Stimulated activated naive CD8-positive, alpha-beta T cell treated with anti-CD3 and anti-CD28 coated beads, Interleukin-15, Interleukin-2, amounts not matched to agents 100 ng/mL and 50 ng/mL, for 24 hours (primary cell): Measurements from ENCODE around the gene DCLK3.

Source experiments
- H3K27ac Mint-ChIP-seq: one replicate; pipeline ENCODE4 v1.8.0; 2021; ENCODE audit warnings: mild to moderate bottlenecking, mixed read lengths
- H3K27me3 Mint-ChIP-seq: one replicate; pipeline ENCODE4 v1.8.0; 2021; ENCODE audit warnings: mixed read lengths
- H3K36me3 Mint-ChIP-seq: one replicate; pipeline ENCODE4 v1.8.0; 2021; ENCODE audit warnings: low read depth, mixed read lengths
- H3K4me1 Mint-ChIP-seq: one replicate; pipeline ENCODE4 v1.8.0; 2021; ENCODE audit warnings: low read depth, mixed read lengths
- H3K4me3 Mint-ChIP-seq: one replicate; pipeline ENCODE4 v1.8.0; 2021; ENCODE audit warnings: mild to moderate bottlenecking, mixed read lengths
- H3K9me3 Mint-ChIP-seq: one replicate; pipeline ENCODE4 v1.8.0; 2021; ENCODE audit warnings: mixed read lengths

The DCLK3 gene

DNA sequence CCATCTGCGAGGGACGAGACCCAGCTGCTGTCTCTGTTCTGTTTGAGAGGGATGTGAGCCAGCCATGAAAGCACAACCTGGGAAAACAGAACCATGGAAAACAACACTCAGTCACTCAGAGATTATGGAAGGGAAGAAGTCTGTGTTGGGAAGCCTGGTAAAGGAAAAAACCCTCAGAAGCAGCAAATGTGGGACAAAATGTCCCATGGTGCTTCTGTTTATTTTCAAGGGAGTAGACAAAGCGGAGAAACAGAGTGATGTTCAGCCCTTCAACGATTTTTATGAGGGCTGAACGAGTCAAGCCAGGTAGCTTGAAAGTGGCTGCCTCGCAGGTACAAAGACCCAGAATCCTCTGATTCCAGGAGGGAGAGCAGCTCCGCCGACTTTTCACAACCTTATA is 59.3 kb downstream of the DCLK3 start:
- H3K4me1 Mint-ChIP-seq, result no peaks in the 10 kb centered on the region
- H3K36me3 Mint-ChIP-seq, result no peaks in the 10 kb centered on the region
- H3K27me3 Mint-ChIP-seq, result peaks cover 4% of the 10 kb centered on the region
- H3K9me3 Mint-ChIP-seq, result no peaks in the 10 kb centered on the region
- H3K27ac Mint-ChIP-seq, result no peak overlapping the region
- no peak overlapping the region for H3K4me3 Mint-ChIP-seq

DNA sequence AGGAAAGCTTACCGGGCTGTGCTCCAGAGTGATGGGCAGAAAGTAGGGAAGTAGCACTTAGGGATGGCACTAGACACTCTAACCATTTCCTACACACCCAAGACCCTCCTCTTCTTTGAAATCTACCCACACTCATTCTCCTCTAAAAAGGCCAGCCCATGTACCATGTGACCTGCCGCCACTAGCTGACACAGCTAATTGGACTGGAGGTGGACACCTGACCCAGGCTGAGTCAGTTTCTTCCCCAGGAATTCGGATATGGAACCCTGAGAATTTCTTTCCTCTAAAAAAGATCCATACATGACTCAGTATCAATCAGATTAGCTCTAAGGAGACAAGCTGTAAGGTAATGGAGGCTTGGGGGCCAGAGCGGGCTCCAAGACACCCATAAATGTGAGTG is 60.1 kb downstream of the DCLK3 start:
- Mint-ChIP-seq H3K4me3 (no peak overlapping the region), H3K27me3 (peaks cover 4% of the 10 kb centered on the region), H3K9me3 (no peaks in the 10 kb centered on the region), H3K27ac (no peak overlapping the region), H3K36me3 (no peaks in the 10 kb centered on the region), H3K4me1 (no peaks in the 10 kb centered on the region)

DNA sequence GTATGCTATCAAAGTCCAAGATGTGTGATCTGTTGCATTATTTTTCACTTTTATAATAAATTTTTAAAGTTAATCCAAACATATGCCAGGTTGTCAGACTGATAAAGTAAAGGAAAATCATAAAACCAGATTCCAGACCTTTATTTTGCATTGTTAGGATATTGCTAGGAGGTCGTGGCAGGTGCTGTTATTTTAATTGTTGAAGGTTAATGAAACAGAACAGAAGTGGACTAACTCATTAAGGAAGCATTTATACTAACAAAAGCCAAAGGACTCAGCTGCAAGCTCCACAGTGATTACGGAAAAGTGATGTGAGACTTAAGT is 63.1 kb downstream of the DCLK3 start:
- Mint-ChIP-seq H3K4me3 (no peak overlapping the region), H3K27me3 (no peaks in the 10 kb centered on the region), H3K27ac (no peak overlapping the region), H3K9me3 (no peaks in the 10 kb centered on the region), H3K36me3 (no peaks in the 10 kb centered on the region), H3K4me1 (no peaks in the 10 kb centered on the region)

DNA sequence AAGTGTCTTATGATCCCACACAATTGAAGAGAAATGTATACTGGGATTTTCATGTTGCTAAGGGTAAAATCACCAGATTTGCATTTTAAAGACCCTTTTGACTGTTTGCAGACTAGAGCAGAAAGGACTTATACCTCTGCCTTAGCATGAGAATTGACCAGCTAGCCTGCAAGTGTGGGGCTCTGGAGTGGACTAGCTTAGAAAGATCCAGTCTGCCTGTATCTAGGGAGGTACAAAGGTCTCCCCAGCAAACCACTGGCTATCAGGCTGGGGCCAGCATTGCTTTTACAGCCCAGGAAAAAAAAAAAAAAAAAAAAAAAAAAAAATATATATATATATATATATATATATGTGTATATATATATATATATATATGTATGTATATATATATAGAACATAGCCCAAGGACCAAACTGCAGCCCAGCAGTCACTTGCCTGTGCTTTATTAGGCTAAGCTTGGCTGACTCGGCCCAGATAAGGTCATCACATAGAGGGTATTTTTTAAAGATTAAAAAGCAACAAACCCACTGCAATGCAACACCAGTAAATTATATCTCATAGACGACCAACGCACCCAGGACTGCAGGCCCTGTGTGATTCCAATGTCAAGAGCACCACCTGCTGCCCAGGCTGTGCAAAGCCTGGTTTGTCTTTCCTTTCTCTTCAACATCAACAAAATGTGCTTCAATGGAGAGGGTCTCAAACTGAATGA is 63.7 kb downstream of the DCLK3 start:
- Mint-ChIP-seq H3K9me3 (no peaks in the 10 kb centered on the region), H3K27ac (no peak overlapping the region), H3K36me3 (no peaks in the 10 kb centered on the region), H3K4me3 (no peak overlapping the region), H3K4me1 (no peaks in the 10 kb centered on the region), H3K27me3 (no peaks in the 10 kb centered on the region)

DNA sequence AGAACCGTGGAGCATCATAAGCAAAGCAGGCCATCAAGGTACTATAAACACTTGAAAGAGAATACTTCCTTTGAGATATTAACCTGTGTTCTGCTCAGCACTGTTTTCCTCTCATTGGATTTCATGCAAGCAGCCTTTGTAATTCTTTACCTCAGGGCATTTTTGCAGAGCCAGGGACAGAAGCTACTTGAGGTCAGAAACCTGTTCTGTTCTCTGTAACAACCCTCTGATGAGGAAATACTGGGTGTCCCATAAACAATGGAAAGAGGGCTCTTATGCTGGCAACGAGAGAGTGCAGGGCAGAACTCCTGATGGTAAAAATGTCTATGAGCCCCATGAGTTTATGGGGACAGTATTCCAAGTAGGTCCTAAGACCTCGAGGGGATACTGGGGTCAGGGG is 66.0 kb downstream of the DCLK3 start:
- H3K36me3 Mint-ChIP-seq, result no peaks in the 10 kb centered on the region
- H3K4me3 Mint-ChIP-seq, result no peak overlapping the region
- peaks cover 4% of the 10 kb centered on the region for H3K27me3 Mint-ChIP-seq
- no peaks in the 10 kb centered on the region for H3K9me3 Mint-ChIP-seq
- no peaks in the 10 kb centered on the region for H3K4me1 Mint-ChIP-seq
- H3K27ac Mint-ChIP-seq, result no peak overlapping the region

DNA sequence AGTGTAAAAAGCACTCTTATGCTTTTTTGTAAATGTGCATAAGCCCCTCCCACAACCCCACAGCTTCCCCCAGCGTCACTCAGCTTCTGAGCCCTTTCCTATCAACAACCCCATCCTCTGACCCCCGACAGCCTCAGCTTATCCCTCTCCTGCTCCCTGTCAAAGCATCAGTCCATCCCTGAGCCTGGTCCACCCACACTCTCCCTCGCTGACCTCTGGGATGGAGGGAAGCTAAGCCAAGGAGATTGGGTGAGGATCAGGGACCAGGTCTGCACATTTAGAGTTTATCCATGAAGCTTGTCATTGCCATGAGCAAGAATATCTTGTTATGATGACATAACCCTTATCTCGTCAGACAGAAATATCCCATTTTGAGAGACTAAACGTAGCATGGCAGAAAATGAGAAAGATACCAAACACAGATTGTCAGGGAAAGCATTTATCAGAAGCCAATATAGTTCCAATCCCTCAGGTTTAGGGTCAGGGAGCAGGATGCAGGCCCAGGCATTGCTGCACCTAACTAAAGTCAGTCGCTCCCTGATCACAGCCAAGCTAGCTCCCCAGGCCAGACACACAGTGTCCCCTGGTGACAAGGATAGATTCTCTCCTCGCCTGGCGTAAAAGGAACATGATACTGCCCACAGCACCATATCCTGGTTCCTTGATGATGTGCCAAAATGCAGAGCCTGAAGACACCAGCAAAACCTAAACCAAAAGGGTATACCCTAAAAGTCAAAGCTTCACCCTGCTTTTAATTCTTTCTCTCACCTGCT is 66.9 kb downstream of the DCLK3 start:
- Mint-ChIP-seq H3K4me1 (no peaks in the 10 kb centered on the region), H3K27ac (no peak overlapping the region), H3K27me3 (peaks cover 4% of the 10 kb centered on the region), H3K9me3 (no peaks in the 10 kb centered on the region), H3K36me3 (no peaks in the 10 kb centered on the region), H3K4me3 (no peak overlapping the region)

DNA sequence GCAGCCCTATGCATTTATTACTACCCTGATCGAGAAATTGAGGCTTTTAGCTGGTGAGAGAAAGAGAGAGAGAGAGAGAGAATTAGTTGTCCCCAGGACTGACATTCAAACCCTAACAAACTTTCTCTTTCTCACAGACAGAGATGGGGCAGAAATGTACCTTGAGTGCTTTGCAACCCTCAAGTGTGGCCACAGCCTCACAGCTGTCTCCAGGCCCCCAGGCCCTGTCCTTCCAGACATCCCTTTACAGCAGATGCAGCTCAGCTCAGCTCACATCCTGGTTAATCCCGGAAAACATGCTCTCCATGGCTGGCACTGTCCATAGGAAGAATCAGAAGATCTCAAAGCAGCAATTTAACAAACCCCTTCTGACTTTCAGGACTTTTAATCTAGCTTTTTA is 67.6 kb downstream of the DCLK3 start:
- Mint-ChIP-seq H3K9me3 (no peaks in the 10 kb centered on the region), H3K27me3 (peaks cover 4% of the 10 kb centered on the region), H3K4me3 (no peak overlapping the region), H3K27ac (no peak overlapping the region), H3K36me3 (no peaks in the 10 kb centered on the region), H3K4me1 (no peaks in the 10 kb centered on the region)

DNA sequence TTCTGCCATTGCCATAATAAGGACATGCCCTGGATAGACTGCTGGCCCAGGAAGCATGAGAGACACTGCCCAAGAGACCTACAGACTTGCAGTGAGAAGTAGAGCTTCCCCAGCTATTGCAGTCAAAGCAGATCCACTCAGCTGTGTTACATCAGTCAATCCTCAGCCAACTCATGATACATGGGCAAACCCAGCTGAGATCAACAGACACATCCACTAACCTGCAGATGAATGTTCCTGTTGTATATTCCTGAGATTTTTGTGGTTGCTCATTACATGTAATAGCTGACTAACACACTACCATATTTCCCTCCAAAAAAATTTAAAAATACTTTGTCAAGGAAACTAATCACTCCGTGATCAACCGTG is 68.6 kb downstream of the DCLK3 start:
- Mint-ChIP-seq H3K4me3 (no peak overlapping the region), H3K27ac (no peak overlapping the region), H3K36me3 (no peaks in the 10 kb centered on the region), H3K4me1 (no peaks in the 10 kb centered on the region), H3K9me3 (no peaks in the 10 kb centered on the region), H3K27me3 (peaks cover 4% of the 10 kb centered on the region)

DNA sequence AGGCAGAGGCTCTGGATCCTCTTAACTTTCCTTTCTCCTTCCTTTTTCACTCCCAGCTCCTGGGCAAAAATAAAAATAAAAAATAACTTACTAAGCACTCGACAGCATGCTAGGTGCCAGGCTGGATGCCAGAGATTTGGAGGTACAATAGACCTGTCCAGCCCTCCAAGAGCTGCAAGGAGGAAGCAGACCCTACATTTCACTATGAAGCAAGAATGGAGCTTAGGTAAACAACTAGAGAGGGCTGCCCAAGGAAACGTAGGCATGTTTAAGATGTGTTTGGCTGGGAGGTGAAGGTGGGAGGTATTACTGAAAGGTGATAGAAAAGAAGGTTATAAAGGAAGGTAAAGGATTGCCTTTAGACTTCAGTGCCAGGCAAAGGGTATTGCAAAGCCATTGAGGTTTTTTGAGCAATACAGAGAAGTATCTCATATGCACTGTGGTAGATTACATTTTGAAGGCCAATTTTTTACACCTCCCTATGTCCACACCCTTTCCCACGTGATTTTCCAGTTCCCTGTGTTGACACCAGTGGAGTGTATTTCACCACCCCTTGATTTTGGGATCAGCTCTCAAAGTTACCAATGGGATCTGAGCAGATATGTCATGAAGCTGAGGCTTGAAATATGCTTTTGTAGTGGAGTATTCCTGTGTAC is 69.1 kb downstream of the DCLK3 start:
- H3K4me1 Mint-ChIP-seq, result no peaks in the 10 kb centered on the region
- H3K27me3 Mint-ChIP-seq, result peaks cover 4% of the 10 kb centered on the region
- no peaks in the 10 kb centered on the region for H3K9me3 Mint-ChIP-seq
- no peak overlapping the region for H3K27ac Mint-ChIP-seq
- H3K36me3 Mint-ChIP-seq, result no peaks in the 10 kb centered on the region
- H3K4me3 Mint-ChIP-seq, result no peak overlapping the region

DNA sequence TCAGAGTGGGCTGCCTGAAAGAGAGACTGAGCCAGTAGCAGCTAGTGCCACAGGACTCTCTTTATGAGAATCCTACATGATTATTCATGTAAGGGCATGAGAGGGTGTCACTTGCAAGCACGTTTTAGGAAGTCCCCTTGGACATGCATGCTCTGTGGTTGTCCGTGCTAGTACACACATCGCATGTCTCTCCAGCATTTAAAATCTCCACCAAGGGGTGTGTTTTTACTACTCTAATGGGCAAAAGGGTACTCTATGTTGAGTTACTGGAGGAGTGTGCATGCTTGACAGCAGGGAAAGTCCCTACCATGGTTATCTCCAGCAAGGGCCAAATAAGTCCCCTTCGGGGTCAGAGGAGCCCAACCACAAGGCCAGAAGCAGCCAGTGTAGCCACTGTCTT is 70.7 kb downstream of the DCLK3 start:
- Mint-ChIP-seq H3K4me1 (no peaks in the 10 kb centered on the region), H3K27me3 (peaks cover 4% of the 10 kb centered on the region), H3K4me3 (no peak overlapping the region), H3K36me3 (no peaks in the 10 kb centered on the region), H3K27ac (no peak overlapping the region), H3K9me3 (no peaks in the 10 kb centered on the region)

DNA sequence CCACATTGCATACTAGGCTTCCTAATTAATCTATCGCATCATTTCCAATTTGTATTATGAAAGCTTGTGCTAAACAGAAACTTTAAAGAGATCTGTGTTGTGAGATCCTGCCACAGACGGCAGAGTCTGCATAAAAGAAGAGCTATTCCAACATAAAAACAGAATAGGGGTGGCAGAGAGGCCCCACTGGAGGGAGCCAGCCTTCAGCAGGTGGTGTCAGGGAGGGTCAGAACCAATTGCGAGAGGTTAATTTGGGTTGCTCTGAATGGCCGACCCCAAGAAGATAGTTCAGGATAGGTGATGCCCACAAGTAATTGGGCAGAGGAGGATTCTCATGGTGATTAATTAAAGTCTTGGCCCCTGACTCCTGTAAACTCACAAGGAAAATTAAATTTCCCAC is 74.8 kb downstream of the DCLK3 start:
- H3K4me1 Mint-ChIP-seq, result no peaks in the 10 kb centered on the region
- H3K36me3 Mint-ChIP-seq, result no peaks in the 10 kb centered on the region
- no peak overlapping the region for H3K27ac Mint-ChIP-seq
- no peaks in the 10 kb centered on the region for H3K27me3 Mint-ChIP-seq
- H3K4me3 Mint-ChIP-seq, result no peak overlapping the region
- no peaks in the 10 kb centered on the region for H3K9me3 Mint-ChIP-seq

DNA sequence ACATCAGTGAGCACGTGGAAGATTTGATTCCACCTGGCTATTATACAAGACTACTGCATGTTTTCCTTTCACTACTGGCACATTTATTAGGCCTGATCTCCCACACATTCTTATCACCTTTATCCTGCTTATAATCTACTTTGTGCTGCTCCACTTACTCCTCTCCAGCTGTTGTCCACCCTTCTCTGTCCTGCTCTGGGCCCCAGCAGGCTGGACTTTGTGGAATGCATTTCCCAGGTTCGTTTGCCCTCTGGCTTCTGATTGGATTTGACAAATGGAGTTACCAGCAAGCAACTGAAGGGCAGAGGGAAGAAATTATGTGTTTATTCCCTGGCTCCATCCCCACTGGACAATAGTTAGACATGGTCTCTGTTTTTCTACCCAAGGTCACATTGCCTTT is 75.5 kb downstream of the DCLK3 start:
- Mint-ChIP-seq H3K4me1 (no peaks in the 10 kb centered on the region), H3K36me3 (no peaks in the 10 kb centered on the region), H3K4me3 (no peak overlapping the region), H3K27me3 (no peaks in the 10 kb centered on the region), H3K9me3 (no peaks in the 10 kb centered on the region), H3K27ac (no peak overlapping the region)

DNA sequence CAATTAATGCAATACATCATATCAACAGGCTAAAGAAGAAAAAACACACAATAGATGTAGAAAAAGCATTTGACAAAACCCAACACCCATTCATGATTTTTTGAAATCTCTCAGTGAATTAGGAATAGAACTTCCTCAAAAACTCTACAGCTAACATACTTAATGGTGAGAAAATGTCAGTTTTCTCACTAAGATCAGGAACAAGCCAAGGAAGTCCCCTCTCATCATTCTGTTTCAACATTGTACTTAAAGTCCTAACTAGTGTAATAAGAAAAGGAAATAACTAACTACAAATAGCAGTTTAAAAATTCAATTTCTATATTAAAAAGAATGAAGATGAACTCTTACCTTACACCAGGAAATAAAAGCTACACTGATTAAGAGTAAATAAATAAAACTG is 77.8 kb downstream of the DCLK3 start:
- peaks cover under 1% of the 10 kb centered on the region for H3K9me3 Mint-ChIP-seq
- H3K4me1 Mint-ChIP-seq, result no peaks in the 10 kb centered on the region
- H3K36me3 Mint-ChIP-seq, result no peaks in the 10 kb centered on the region

DNA sequence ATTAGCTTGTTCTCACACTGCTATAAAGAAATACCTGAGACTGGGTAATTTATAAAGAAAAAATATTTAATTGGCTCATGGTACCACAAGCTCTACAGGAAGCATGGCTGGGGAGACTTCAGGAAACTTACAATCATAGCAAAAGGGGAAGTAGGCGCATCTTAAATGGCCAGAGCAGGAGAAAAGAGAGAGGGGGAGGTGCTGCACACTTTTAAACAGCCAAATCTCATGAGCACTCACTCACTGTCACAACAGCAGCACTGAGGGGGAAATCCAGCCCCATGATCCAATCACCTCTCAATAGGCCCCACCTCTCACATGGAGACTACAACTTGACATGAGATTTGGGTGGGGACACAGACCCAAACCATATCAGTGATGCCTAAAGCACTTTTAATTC is 82.5 kb downstream of the DCLK3 start:
- Mint-ChIP-seq H3K9me3 (peaks cover 15% of the 10 kb centered on the region), H3K36me3 (no peaks in the 10 kb centered on the region), H3K27me3 (peaks cover 7% of the 10 kb centered on the region), H3K4me1 (no peaks in the 10 kb centered on the region), H3K27ac (no peak overlapping the region), H3K4me3 (no peak overlapping the region)

More for the DNA sequence above, 77.8 kb downstream of the DCLK3 start:
- Mint-ChIP-seq H3K4me3 (no peak overlapping the region), H3K27me3 (peaks cover 7% of the 10 kb centered on the region), H3K27ac (no peak overlapping the region)

DNA sequence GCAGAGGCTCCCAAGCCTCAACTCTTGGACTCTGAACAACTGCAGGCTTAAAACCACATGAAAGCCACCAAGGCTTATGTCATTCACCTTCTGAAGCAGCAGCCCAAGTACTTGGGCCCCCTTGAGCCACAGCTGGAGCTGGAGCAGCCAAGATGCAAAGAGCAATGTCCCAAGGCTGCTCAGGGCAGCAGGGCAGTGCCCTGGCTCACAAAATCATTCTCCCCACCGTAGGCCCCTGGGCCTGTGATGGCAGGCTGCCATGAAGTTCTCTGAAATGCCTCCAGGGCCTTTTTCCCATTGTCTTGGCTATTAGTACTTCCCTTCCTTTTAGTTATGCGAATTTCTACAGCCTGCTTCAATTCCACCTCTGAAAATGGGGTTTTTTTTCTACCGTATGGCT is 83.4 kb downstream of the DCLK3 start:
- Mint-ChIP-seq H3K4me1 (no peaks in the 10 kb centered on the region), H3K36me3 (no peaks in the 10 kb centered on the region), H3K9me3 (peaks cover 15% of the 10 kb centered on the region), H3K27ac (no peak overlapping the region), H3K4me3 (no peak overlapping the region), H3K27me3 (peaks cover 7% of the 10 kb centered on the region)
